ENCODE measurements around the gene S100A8.
"Not testable (repeated sequence)": the region's sequence is repeated elsewhere in the genome, so short reads cannot be mapped to it uniquely, and the experiment has no call there.

Gene S100A8

GRCh38 chr1:153360592-153361479 lies 30.0 kb downstream of the S100A8 start:
- DNase-seq: no peak

GRCh38 chr1:153360190-153360589 lies 30.7 kb downstream of the S100A8 start:
- no peak for DNase-seq

- DNase-seq: no peak
These were observed 31.6 kb downstream of the S100A8 start for GRCh38 chr1:153359241-153359640.

GRCh38 chr1:153358691-153358975 lies 32.2 kb downstream of the S100A8 start:
- no peak for DNase-seq

- DNase-seq: no peak
These were observed 32.8 kb downstream of the S100A8 start, which contains the start of gene S100A9 for GRCh38 chr1:153357853-153358690. TSS of gene S100A9 (plus strand) at chr1:153357854. CDS start at chr1:153358284, 430 bp downstream.

GRCh38 chr1:153357076-153357852 lies 33.6 kb downstream of the S100A8 start:
- no peak for DNase-seq

- no peak for DNase-seq
These were observed 34.3 kb downstream of the S100A8 start for GRCh38 chr1:153356392-153357075.

GRCh38 chr1:153355445-153356071 lies 35.3 kb downstream of the S100A8 start:
- peak; percentile 70 for DNase-seq

- no peak for DNase-seq
These were observed 36.2 kb downstream of the S100A8 start for GRCh38 chr1:153354515-153355193.

GRCh38 chr1:153353226-153353947 lies 37.5 kb downstream of the S100A8 start:
- DNase-seq: peak; percentile 21

- DNase-seq: peak; percentile 80
These were observed 38.4 kb downstream of the S100A8 start for GRCh38 chr1:153352523-153352922.

- DNase-seq: no peak
These were observed 40.4 kb downstream of the S100A8 start for GRCh38 chr1:153350321-153350957.

- DNase-seq: peak; percentile 17
These were observed 41.2 kb downstream of the S100A8 start for GRCh38 chr1:153349363-153350320.

GRCh38 chr1:153348511-153349362 lies 42.1 kb downstream of the S100A8 start, which contains the start of gene PGLYRP4:
TSS of gene PGLYRP4 (minus strand) at chr1:153348841. CDS start at chr1:153347932, 909 bp downstream.
- DNase-seq: no peak

GRCh38 chr1:153347856-153348255 lies 43.0 kb downstream of the S100A8 start:
- no peak for DNase-seq

GRCh38 chr1:153347049-153347448 lies 43.8 kb downstream of the S100A8 start:
- not testable (repeated sequence) for DNase-seq

- DNase-seq: peak; percentile 18
These were observed 44.7 kb downstream of the S100A8 start for GRCh38 chr1:153346077-153346723.
